PC-3 (cell line): Measurements from ENCODE around the gene CTNND2.

Experiments
- EZH2 ChIP-seq: fragments of 300-600 bp; sonication (generic); IDR thresholded peaks from one replicate; pipeline ENCODE4 v1.6.1; 2017; ENCODE audit warnings: antibody characterized with exemption, mild to moderate bottlenecking, low read length; ENCODE audit not compliant: unreplicated experiment
- TF ChIP-seq, protein P1 (sequence below): fragments of 300-600 bp; sonication (generic); conservative IDR thresholded peaks from 2 replicates; pipeline ENCODE4 v1.5.1; 2017; ENCODE audit warnings: antibody characterized with exemption, low read depth, mild to moderate bottlenecking, low read length

DNA sequence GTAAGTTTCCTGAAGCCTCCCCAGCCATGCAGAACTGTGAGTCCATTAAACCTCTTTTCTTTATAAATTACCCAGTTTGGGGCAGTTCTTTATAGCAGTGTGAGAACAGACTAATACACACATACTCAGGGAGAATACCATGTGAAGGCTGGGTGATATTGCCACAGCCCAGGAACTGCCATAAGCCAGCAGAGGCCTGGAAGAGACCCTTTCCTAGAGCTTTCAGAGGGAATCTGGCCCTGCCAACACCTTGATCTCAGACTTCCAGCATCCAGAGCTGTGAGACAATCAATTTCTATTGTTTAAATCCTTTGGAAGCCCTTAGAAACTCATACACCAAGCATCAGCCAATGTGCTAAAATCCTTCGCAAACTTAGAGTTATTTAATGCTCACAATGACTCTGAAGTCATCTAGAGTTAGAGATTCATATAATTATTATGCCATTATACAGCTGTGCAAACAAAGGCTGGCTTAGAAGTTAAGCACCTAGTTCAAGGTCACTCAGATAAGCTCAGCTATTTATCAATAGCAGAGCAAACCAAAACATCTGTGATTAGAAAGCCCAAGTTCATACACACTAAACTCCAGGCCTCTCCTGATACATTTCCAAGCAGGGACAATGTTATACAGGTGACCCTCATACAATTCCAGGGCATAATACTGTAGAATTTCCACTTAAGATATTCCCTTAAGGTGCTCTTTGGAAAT is 611.4 kb downstream of the CTNND2 start:
- no peak for TF ChIP-seq EZH2
- TF ChIP-seq, protein P1, sequence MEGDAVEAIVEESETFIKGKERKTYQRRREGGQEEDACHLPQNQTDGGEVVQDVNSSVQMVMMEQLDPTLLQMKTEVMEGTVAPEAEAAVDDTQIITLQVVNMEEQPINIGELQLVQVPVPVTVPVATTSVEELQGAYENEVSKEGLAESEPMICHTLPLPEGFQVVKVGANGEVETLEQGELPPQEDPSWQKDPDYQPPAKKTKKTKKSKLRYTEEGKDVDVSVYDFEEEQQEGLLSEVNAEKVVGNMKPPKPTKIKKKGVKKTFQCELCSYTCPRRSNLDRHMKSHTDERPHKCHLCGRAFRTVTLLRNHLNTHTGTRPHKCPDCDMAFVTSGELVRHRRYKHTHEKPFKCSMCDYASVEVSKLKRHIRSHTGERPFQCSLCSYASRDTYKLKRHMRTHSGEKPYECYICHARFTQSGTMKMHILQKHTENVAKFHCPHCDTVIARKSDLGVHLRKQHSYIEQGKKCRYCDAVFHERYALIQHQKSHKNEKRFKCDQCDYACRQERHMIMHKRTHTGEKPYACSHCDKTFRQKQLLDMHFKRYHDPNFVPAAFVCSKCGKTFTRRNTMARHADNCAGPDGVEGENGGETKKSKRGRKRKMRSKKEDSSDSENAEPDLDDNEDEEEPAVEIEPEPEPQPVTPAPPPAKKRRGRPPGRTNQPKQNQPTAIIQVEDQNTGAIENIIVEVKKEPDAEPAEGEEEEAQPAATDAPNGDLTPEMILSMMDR, result no peak
